HepG2 (cell line): ENCODE results near the gene ISG20L2. TPM values are rescaled to one million over a fixed set of nuclear protein-coding genes. Genes with fewer than 3 reads are reported as not detected.

Experiments
- ARNTL ChIP-seq: sonication (generic); formaldehyde crosslinking; IDR thresholded peaks from 2 replicates; pipeline ENCODE4 v1.4.0; 2020; ENCODE audit warnings: mild to moderate bottlenecking, missing genetic modification reagents
- ATF3 ChIP-seq: sonication (generic); formaldehyde crosslinking; IDR thresholded peaks from 2 replicates; pipeline ENCODE4 v1.4.0; 2020; ENCODE audit warnings: missing genetic modification reagents
- DZIP1 ChIP-seq: sonication (generic); formaldehyde crosslinking; IDR thresholded peaks from 2 replicates; pipeline ENCODE4 v1.5.0; 2020; ENCODE audit warnings: mild to moderate bottlenecking, missing genetic modification reagents
- IKZF1 ChIP-seq: fragments of 450-650 bp; IDR thresholded peaks from 2 replicates; pipeline ENCODE4 v1.7.1; 2016
- KLF13 ChIP-seq: sonication (generic); formaldehyde crosslinking; IDR thresholded peaks from 2 replicates; pipeline ENCODE4 v1.4.0; 2020; ENCODE audit warnings: mild to moderate bottlenecking, missing genetic modification reagents
- MAX ChIP-seq: IDR thresholded peaks from 2 replicates; pipeline ENCODE4 v1.6.1; 2012; ENCODE audit warnings: inconsistent platforms
- NFYC ChIP-seq: IDR thresholded peaks from 2 replicates; pipeline ENCODE4 v1.6.1; 2016; ENCODE audit warnings: missing genetic modification reagents, missing compliant biosample characterization
- PHB2 ChIP-seq: fragments of 450-650 bp; IDR thresholded peaks from 2 replicates; pipeline ENCODE4 v1.6.1; 2018; ENCODE audit not compliant: partially characterized antibody
- PRPF4 ChIP-seq: fragments of 200-400 bp; formaldehyde crosslinking; IDR thresholded peaks from 2 replicates; pipeline ENCODE4 v1.6.1; 2016; ENCODE audit warnings: low read length, low read depth; ENCODE audit not compliant: poor library complexity, severe bottlenecking
- SKIL ChIP-seq: sonication (generic); formaldehyde crosslinking; IDR thresholded peaks from 2 replicates; pipeline ENCODE4 v1.8.0; 2022; ENCODE audit warnings: missing genetic modification reagents, mild to moderate bottlenecking, moderate library complexity, borderline replicate concordance
- SRSF9 ChIP-seq: fragments of 200-400 bp; formaldehyde crosslinking; IDR thresholded peaks from 2 replicates; pipeline ENCODE4 v1.6.1; 2018; ENCODE audit warnings: borderline replicate concordance, mild to moderate bottlenecking, low read depth, low read length; ENCODE audit not compliant: insufficient read depth, poor library complexity, severe bottlenecking
- ZFP37 ChIP-seq: sonication (generic); formaldehyde crosslinking; IDR thresholded peaks from 2 replicates; pipeline ENCODE4 v1.4.0; 2020; ENCODE audit warnings: missing genetic modification reagents, borderline replicate concordance
- ZNF234 ChIP-seq: sonication (generic); formaldehyde crosslinking; conservative IDR thresholded peaks from 2 replicates; pipeline ENCODE4 v1.5.1; 2020; ENCODE audit warnings: mild to moderate bottlenecking, missing genetic modification reagents
- ZNF253 ChIP-seq: sonication (generic); formaldehyde crosslinking; IDR thresholded peaks from 2 replicates; pipeline ENCODE4 v1.8.0; 2022; ENCODE audit warnings: mild to moderate bottlenecking, missing genetic modification reagents, borderline replicate concordance
- ZNF260 ChIP-seq: sonication (generic); formaldehyde crosslinking; IDR thresholded peaks from 2 replicates; pipeline ENCODE4 v1.4.0; 2020; ENCODE audit warnings: missing genetic modification reagents, low read depth, mild to moderate bottlenecking, borderline replicate concordance
- ZNF30 ChIP-seq: sonication (generic); formaldehyde crosslinking; IDR thresholded peaks from 2 replicates; pipeline ENCODE4 v1.5.0; 2020; ENCODE audit warnings: mild to moderate bottlenecking, missing genetic modification reagents
- ZNF331 ChIP-seq: sonication (generic); formaldehyde crosslinking; IDR thresholded peaks from 2 replicates; pipeline ENCODE4 v1.4.0; 2020; ENCODE audit warnings: missing genetic modification reagents
- ZNF782 ChIP-seq: sonication (generic); formaldehyde crosslinking; IDR thresholded peaks from 2 replicates; pipeline ENCODE4 v1.4.0; 2020; ENCODE audit warnings: missing genetic modification reagents, mild to moderate bottlenecking, borderline replicate concordance
- polyA plus RNA-seq, 8 experiments: library from polyadenylated mRNA; depleted of rRNA in 3 of 8; stranded (reverse) in 7 of 8; unstranded in 1 of 8; fragments of >200 nt; fragmentation: Illumina TruSeq in 4 of 8; extraction: Trizol in 4 of 8; gene quantifications; 2 replicates each; pipeline versions ENCODE4 v1.2.1 to v1.2.3, GENCODE V29; 2011 to 2016; ENCODE audit warnings: low read depth in 4 of 8, missing spikeins in 1 of 8, mixed read lengths in 1 of 8; ENCODE audit not compliant: insufficient read depth in 1 of 8
- total RNA-seq, 5 experiments: library from RNA; depleted of rRNA; stranded (reverse); fragments of >200 nt; fragmentation: Illumina TruSeq; extraction: Trizol; gene quantifications; 2 replicates each; pipeline ENCODE4 v1.2.3, GENCODE V29; 2016; ENCODE audit warnings: low read depth in 1 of 5
- TF ChIP-seq, protein P1 (sequence below): sonication (generic); formaldehyde crosslinking; IDR thresholded peaks from 2 replicates; pipeline ENCODE4 v1.4.0; 2020; ENCODE audit warnings: missing genetic modification reagents
- TF ChIP-seq, protein P2 (sequence below): sonication (generic); formaldehyde crosslinking; IDR thresholded peaks from 2 replicates; pipeline ENCODE4 v1.4.0; 2020; ENCODE audit warnings: mild to moderate bottlenecking, missing genetic modification reagents

The ISG20L2 gene
- total and polyA plus RNA-seq, 2 of the 13 experiments (the other 11 are each of a cell fraction or from before 2014, with no cell fraction given), result 19.8 to 21.3 TPM

DNA sequence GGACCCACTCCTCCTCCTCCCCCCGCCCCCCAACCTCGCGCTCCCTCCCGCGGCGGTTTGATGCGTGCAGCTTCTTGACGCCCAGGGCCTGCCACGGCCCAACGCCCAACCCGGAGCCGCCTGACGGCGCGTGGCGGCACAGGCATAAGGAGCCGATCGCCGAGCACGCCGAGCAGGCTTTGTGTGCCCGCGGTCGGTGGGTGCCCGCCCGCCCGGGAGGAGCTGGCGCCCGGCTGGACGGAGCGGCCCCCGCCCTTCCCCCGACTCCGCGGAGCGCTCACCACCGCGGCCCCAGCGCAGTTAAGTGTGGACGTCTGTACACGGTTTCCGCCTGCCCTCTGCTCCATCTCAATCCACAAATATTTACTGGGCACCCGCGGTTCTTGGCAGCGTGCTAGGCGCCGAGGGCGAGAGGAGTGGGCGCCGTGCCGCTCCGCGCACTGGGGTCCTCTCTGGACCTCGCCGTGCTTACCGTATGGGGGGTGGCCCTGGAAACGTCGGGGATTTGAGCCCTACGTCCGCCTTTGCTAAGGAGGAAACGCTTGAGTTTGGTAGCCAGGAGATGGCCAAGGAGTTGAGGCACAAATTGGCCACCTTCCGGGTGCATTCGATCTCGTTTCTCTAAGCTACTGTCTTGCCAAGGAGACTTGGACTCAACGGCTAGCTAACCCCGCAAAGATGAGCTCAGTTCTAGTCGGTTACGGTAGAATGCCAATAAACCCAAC lies 23.4 kb upstream of the ISG20L2 start (continued):
- TF ChIP-seq ATF3 (CRISPR knock-in tag), result 0 out of 2 replicates have a peak, but pooled peaks have one; percentile 13
- TF ChIP-seq, protein P1, sequence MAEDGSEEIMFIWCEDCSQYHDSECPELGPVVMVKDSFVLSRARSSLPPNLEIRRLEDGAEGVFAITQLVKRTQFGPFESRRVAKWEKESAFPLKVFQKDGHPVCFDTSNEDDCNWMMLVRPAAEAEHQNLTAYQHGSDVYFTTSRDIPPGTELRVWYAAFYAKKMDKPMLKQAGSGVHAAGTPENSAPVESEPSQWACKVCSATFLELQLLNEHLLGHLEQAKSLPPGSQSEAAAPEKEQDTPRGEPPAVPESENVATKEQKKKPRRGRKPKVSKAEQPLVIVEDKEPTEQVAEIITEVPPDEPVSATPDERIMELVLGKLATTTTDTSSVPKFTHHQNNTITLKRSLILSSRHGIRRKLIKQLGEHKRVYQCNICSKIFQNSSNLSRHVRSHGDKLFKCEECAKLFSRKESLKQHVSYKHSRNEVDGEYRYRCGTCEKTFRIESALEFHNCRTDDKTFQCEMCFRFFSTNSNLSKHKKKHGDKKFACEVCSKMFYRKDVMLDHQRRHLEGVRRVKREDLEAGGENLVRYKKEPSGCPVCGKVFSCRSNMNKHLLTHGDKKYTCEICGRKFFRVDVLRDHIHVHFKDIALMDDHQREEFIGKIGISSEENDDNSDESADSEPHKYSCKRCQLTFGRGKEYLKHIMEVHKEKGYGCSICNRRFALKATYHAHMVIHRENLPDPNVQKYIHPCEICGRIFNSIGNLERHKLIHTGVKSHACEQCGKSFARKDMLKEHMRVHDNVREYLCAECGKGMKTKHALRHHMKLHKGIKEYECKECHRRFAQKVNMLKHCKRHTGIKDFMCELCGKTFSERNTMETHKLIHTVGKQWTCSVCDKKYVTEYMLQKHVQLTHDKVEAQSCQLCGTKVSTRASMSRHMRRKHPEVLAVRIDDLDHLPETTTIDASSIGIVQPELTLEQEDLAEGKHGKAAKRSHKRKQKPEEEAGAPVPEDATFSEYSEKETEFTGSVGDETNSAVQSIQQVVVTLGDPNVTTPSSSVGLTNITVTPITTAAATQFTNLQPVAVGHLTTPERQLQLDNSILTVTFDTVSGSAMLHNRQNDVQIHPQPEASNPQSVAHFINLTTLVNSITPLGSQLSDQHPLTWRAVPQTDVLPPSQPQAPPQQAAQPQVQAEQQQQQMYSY (CRISPR knock-in tag), result peak; percentile 54; the same call in 1 of the 2 replicates
- TF ChIP-seq KLF13 (CRISPR knock-in tag), result 0 out of 2 replicates have a peak, but pooled peaks have one; percentile 28
- TF ChIP-seq ZNF260 (CRISPR knock-in tag), result no peak
- TF ChIP-seq IKZF1, result no peak
- no peak for TF ChIP-seq PRPF4
- no peak for TF ChIP-seq SKIL (CRISPR knock-in tag)
- peak; percentile 71 for TF ChIP-seq ZNF331
- TF ChIP-seq PHB2, result no peak
- TF ChIP-seq ZNF234 (CRISPR knock-in tag), result peak; percentile 81; the same call in 1 of the 2 replicates
- TF ChIP-seq DZIP1 (CRISPR knock-in tag), result peak; percentile 79; the same call in 1 of the 2 replicates
- peak; percentile 70 for TF ChIP-seq ARNTL (CRISPR knock-in tag)
- no peak for TF ChIP-seq ZFP37 (CRISPR knock-in tag)
- TF ChIP-seq NFYC (CRISPR knock-in tag), result peak; percentile 87
- no peak; the same call in 1 of the 2 replicates for TF ChIP-seq ZNF253 (CRISPR knock-in tag)
- peak; percentile 91 for TF ChIP-seq MAX
- TF ChIP-seq ZNF30 (CRISPR knock-in tag), result no peak
- TF ChIP-seq, protein P2, sequence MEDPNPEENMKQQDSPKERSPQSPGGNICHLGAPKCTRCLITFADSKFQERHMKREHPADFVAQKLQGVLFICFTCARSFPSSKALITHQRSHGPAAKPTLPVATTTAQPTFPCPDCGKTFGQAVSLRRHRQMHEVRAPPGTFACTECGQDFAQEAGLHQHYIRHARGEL (CRISPR knock-in tag), result no peak
- TF ChIP-seq ZNF782 (CRISPR knock-in tag), result no peak
- TF ChIP-seq SRSF9, result no peak
